Large intestine (tissue), 3 donors: Measurements from ENCODE around the gene PDHX. TPM values are rescaled to one million over a fixed set of nuclear protein-coding genes. Genes with fewer than 3 reads are reported as not detected.
"Not testable (repeated sequence)": the region's sequence is repeated elsewhere in the genome, so short reads cannot be mapped to it uniquely, and the experiment has no call there.

Experiments
- DNase-seq, 2 donors: peaks; one replicate each; pipeline versions ENCODE4 v3.0.0 to v3.0.0-alpha.2; 2013
- H3K27ac ChIP-seq: one replicate; pipeline ENCODE4 v1.5.1; 2013; ENCODE audit warnings: low read length
- H3K27me3 ChIP-seq: 2 replicates; pipeline ENCODE4 v1.6.1; 2013; ENCODE audit warnings: low read length; ENCODE audit not compliant: control insufficient read depth, insufficient read depth
- H3K36me3 ChIP-seq: 2 replicates; pipeline ENCODE4 v1.6.1; 2013; ENCODE audit warnings: low read length; ENCODE audit not compliant: control insufficient read depth, insufficient read depth
- H3K4me1 ChIP-seq: one replicate; pipeline ENCODE4 v1.6.1; 2013; ENCODE audit warnings: low read length; ENCODE audit not compliant: control insufficient read depth, insufficient read depth
- H3K4me3 ChIP-seq: one replicate; pipeline ENCODE4 v1.5.1; 2013; ENCODE audit warnings: low read length
- H3K9me3 ChIP-seq: one replicate; pipeline ENCODE4 v1.6.1; 2013; ENCODE audit warnings: mild to moderate bottlenecking, low read depth, low read length, moderate library complexity; ENCODE audit not compliant: control insufficient read depth
- WGBS: methylation state at CpG from one replicate; pipeline ENCODE4 v1.1.5; 2013; ENCODE audit warnings: low lambda C conversion rate; ENCODE audit not compliant: insufficient coverage; 5-methylcytosine and 5-hydroxymethylcytosine counted together
- polyA plus RNA-seq: library from polyadenylated mRNA; unstranded; fragments of 120-200 nt; gene quantifications from one replicate; pipeline ENCODE4 v1.2.1, GENCODE V29; 2013

Gene PDHX
- polyA plus RNA-seq, 1 donor, result 25.6 TPM

- no peak for DNase-seq
- H3K27ac ChIP-seq, result no peak overlapping the region
- 54% methylated on average over 3 of the region's 4 CpGs for WGBS
Measured at GRCh38 chr11:35016916-35017315, 100.5 kb downstream of the PDHX start.

GRCh38 chr11:35017528-35018342 lies 101.3 kb downstream of the PDHX start:
- H3K27ac ChIP-seq, result no peak overlapping the region

More at GRCh38 chr11:35016916-35017315, 100.5 kb downstream of the PDHX start:
- H3K4me3 ChIP-seq, result no peak overlapping the region
- H3K36me3 ChIP-seq, result no peaks in the 10 kb centered on the region
- H3K9me3 ChIP-seq, result no peaks in the 10 kb centered on the region
- H3K27me3 ChIP-seq, result no peaks in the 10 kb centered on the region
- no peaks in the 10 kb centered on the region for H3K4me1 ChIP-seq

GRCh38 chr11:35021589-35021988 lies 105.2 kb downstream of the PDHX start:
- no peak for DNase-seq
- Histone ChIP-seq H3K27ac (no peak overlapping the region), H3K36me3 (no peaks in the 10 kb centered on the region), H3K9me3 (no peaks in the 10 kb centered on the region), H3K4me3 (no peak overlapping the region), H3K27me3 (no peaks in the 10 kb centered on the region), H3K4me1 (no peaks in the 10 kb centered on the region)
- 100% methylated on average over 2 of the region's 8 CpGs for WGBS

More at GRCh38 chr11:35017528-35018342, 101.3 kb downstream of the PDHX start:
- no peak overlapping the region for H3K4me3 ChIP-seq
- H3K4me1 ChIP-seq, result no peaks in the 10 kb centered on the region
- H3K9me3 ChIP-seq, result no peaks in the 10 kb centered on the region
- H3K27me3 ChIP-seq, result no peaks in the 10 kb centered on the region
- H3K36me3 ChIP-seq, result no peaks in the 10 kb centered on the region
- 83% methylated on average over 1 of the region's 8 CpGs for WGBS
- no peak for DNase-seq

GRCh38 chr11:35023940-35024339 lies 107.5 kb downstream of the PDHX start:
- no CpG with 5 or more reads among the region's 3 CpGs for WGBS
- H3K9me3 ChIP-seq, DNase-seq, H3K27me3 ChIP-seq, H3K27ac ChIP-seq, H3K36me3 ChIP-seq, H3K4me3 ChIP-seq, H3K4me1 ChIP-seq: not testable (repeated sequence)

- not testable (repeated sequence) for H3K36me3 ChIP-seq, H3K4me3 ChIP-seq, H3K4me1 ChIP-seq, H3K27ac ChIP-seq, DNase-seq, H3K27me3 ChIP-seq, H3K9me3 ChIP-seq
- no CpG with 5 or more reads among the region's 4 CpGs for WGBS
Measured at GRCh38 chr11:35028007-35028406, 111.6 kb downstream of the PDHX start.

- H3K27me3 ChIP-seq, result no peaks in the 10 kb centered on the region
- no peak for DNase-seq
- no peak overlapping the region for H3K4me3 ChIP-seq
- H3K36me3 ChIP-seq, result no peaks in the 10 kb centered on the region
- H3K9me3 ChIP-seq, result no peaks in the 10 kb centered on the region
- H3K4me1 ChIP-seq, result no peaks in the 10 kb centered on the region
- no CpG with 5 or more reads among the region's 5 CpGs for WGBS
- no peak overlapping the region for H3K27ac ChIP-seq
Measured at GRCh38 chr11:35029979-35030682, 113.7 kb downstream of the PDHX start.

GRCh38 chr11:35030716-35031213 lies 114.3 kb downstream of the PDHX start:
- 100% methylated on average over 1 of the region's 11 CpGs for WGBS
- H3K27me3 ChIP-seq, result no peaks in the 10 kb centered on the region
- H3K9me3 ChIP-seq, result no peaks in the 10 kb centered on the region
- no peak overlapping the region for H3K27ac ChIP-seq
- H3K36me3 ChIP-seq, result no peaks in the 10 kb centered on the region
- H3K4me1 ChIP-seq, result no peaks in the 10 kb centered on the region
- no peak overlapping the region for H3K4me3 ChIP-seq
- no peak for DNase-seq

GRCh38 chr11:35031346-35031745 lies 114.9 kb downstream of the PDHX start:
- H3K36me3 ChIP-seq, result no peaks in the 10 kb centered on the region
- no peak overlapping the region for H3K4me3 ChIP-seq
- DNase-seq, result no peak
- WGBS, result no CpG with 5 or more reads among the region's 2 CpGs
- no peaks in the 10 kb centered on the region for H3K27me3 ChIP-seq
- no peak overlapping the region for H3K27ac ChIP-seq
- H3K4me1 ChIP-seq, result no peaks in the 10 kb centered on the region
- H3K9me3 ChIP-seq, result no peaks in the 10 kb centered on the region

GRCh38 chr11:35031867-35032266 lies 115.4 kb downstream of the PDHX start:
- H3K4me3 ChIP-seq, result no peak overlapping the region
- H3K36me3 ChIP-seq, result no peaks in the 10 kb centered on the region
- DNase-seq, result no peak
- WGBS, result no CpG with 5 or more reads among the region's 1 CpG
- H3K9me3 ChIP-seq, result no peaks in the 10 kb centered on the region
- H3K27me3 ChIP-seq, result no peaks in the 10 kb centered on the region
- H3K27ac ChIP-seq, result no peak overlapping the region
- no peaks in the 10 kb centered on the region for H3K4me1 ChIP-seq

- no peaks in the 10 kb centered on the region for H3K27me3 ChIP-seq
- H3K4me1 ChIP-seq, result no peaks in the 10 kb centered on the region
- H3K4me3 ChIP-seq, result no peak overlapping the region
- WGBS, result 100% methylated on average over 3 of the region's 6 CpGs
- no peaks in the 10 kb centered on the region for H3K9me3 ChIP-seq
- DNase-seq, result no peak
- no peaks in the 10 kb centered on the region for H3K36me3 ChIP-seq
- no peak overlapping the region for H3K27ac ChIP-seq
Measured at GRCh38 chr11:35033011-35033410, 116.6 kb downstream of the PDHX start.
